T-helper 9 cell (primary cell): ENCODE measurements around the gene GPR176.

Source experiments
- DNase-seq: peaks from one replicate; pipeline ENCODE4 v3.0.0-alpha.2; 2020

Gene GPR176

GRCh38 chr15:39888809-39889208 is 31.3 kb downstream of the GPR176 start:
- no peak for DNase-seq

GRCh38 chr15:39888243-39888642 is 31.8 kb downstream of the GPR176 start:
- DNase-seq: no peak

- no peak for DNase-seq
Measured at GRCh38 chr15:39887832-39888231, 32.2 kb downstream of the GPR176 start.

GRCh38 chr15:39887211-39887610 is 32.9 kb downstream of the GPR176 start:
- no peak for DNase-seq

GRCh38 chr15:39886418-39886817 is 33.6 kb downstream of the GPR176 start:
- DNase-seq: no peak

GRCh38 chr15:39885099-39885777 is 34.8 kb downstream of the GPR176 start:
- DNase-seq: no peak

- no peak for DNase-seq
Measured at GRCh38 chr15:39884351-39884750, 35.7 kb downstream of the GPR176 start.

- DNase-seq: no peak
Measured at GRCh38 chr15:39882602-39883001, 37.5 kb downstream of the GPR176 start.

GRCh38 chr15:39881790-39882189 is 38.3 kb downstream of the GPR176 start:
- DNase-seq: no peak

GRCh38 chr15:39880718-39881387 is 39.2 kb downstream of the GPR176 start:
- no peak for DNase-seq

- DNase-seq: no peak
Measured at GRCh38 chr15:39878406-39878785, 41.7 kb downstream of the GPR176 start.

GRCh38 chr15:39874890-39875549 is 45.0 kb downstream of the GPR176 start:
- DNase-seq: peak; percentile 8

GRCh38 chr15:39873978-39874377 is 46.1 kb downstream of the GPR176 start:
- DNase-seq: no peak

GRCh38 chr15:39870537-39870936 is 49.5 kb downstream of the GPR176 start:
- DNase-seq: no peak

- DNase-seq: no peak
Measured at GRCh38 chr15:39869858-39870515, 50.1 kb downstream of the GPR176 start.

- DNase-seq: no peak
Measured at GRCh38 chr15:39869254-39869653, 50.8 kb downstream of the GPR176 start.

GRCh38 chr15:39868396-39868795 is 51.7 kb downstream of the GPR176 start:
- no peak for DNase-seq

- no peak for DNase-seq
Measured at GRCh38 chr15:39864116-39864515, 56.0 kb downstream of the GPR176 start.

- no peak for DNase-seq
Measured at GRCh38 chr15:39860871-39861270, 59.2 kb downstream of the GPR176 start.

- no peak for DNase-seq
Measured at GRCh38 chr15:39860200-39860599, 59.9 kb downstream of the GPR176 start.

- no peak for DNase-seq
Measured at GRCh38 chr15:39859636-39860035, 60.4 kb downstream of the GPR176 start.

- no peak for DNase-seq
Measured at GRCh38 chr15:39857132-39857531, 62.9 kb downstream of the GPR176 start.

GRCh38 chr15:39856357-39856756 is 63.7 kb downstream of the GPR176 start:
- no peak for DNase-seq

- no peak for DNase-seq
Measured at GRCh38 chr15:39855400-39855799, 64.7 kb downstream of the GPR176 start.
